Colon (tissue), 2 donors: ENCODE measurements around the gene TGM2.

ENCODE experiments used
- FAIRE-seq: peaks from 2 replicates; lab custom pipeline; 2012; peaks lifted over from hg19 to GRCh38; lab: Jason Lieb, UNC
- donor health status: control.
- donor health status: control.

TGM2 gene

GRCh38 chr20:38144974-38145728 lies 19.9 kb downstream of the TGM2 start:
- FAIRE-seq, result no peak

GRCh38 chr20:38144598-38144973 lies 20.5 kb downstream of the TGM2 start:
- no peak for FAIRE-seq

- FAIRE-seq, result no peak
Observed at GRCh38 chr20:38143646-38144554, 21.2 kb downstream of the TGM2 start.

GRCh38 chr20:38143238-38143645 lies 21.8 kb downstream of the TGM2 start:
- no peak for FAIRE-seq

- no peak for FAIRE-seq
Observed at GRCh38 chr20:38141889-38142494, 23.1 kb downstream of the TGM2 start.

GRCh38 chr20:38141204-38141888 lies 23.7 kb downstream of the TGM2 start:
- no peak for FAIRE-seq

GRCh38 chr20:38139977-38140753 lies 24.9 kb downstream of the TGM2 start:
- no peak for FAIRE-seq

GRCh38 chr20:38139156-38139912 lies 25.7 kb downstream of the TGM2 start:
- no peak for FAIRE-seq

- no peak for FAIRE-seq
Observed at GRCh38 chr20:38138086-38138778, 26.8 kb downstream of the TGM2 start.

GRCh38 chr20:38137441-38138037 lies 27.5 kb downstream of the TGM2 start:
- no peak for FAIRE-seq

GRCh38 chr20:38136421-38137245 lies 28.4 kb downstream of the TGM2 start:
- no peak for FAIRE-seq

GRCh38 chr20:38135651-38136420 lies 29.2 kb downstream of the TGM2 start:
- FAIRE-seq, result no peak

- FAIRE-seq, result no peak
Observed at GRCh38 chr20:38135271-38135650, 29.8 kb downstream of the TGM2 start.

- FAIRE-seq, result no peak
Observed at GRCh38 chr20:38134427-38135270, 30.4 kb downstream of the TGM2 start.

- no peak for FAIRE-seq
Observed at GRCh38 chr20:38133680-38134426, 31.2 kb downstream of the TGM2 start.

GRCh38 chr20:38132910-38133501 lies 32.1 kb downstream of the TGM2 start:
- no peak for FAIRE-seq
